ENCODE measurements around the gene MRFAP1L1. TPM values are rescaled to one million over a fixed set of nuclear protein-coding genes. Genes with fewer than 3 reads are reported as not detected.

Gene MRFAP1L1
- total and polyA plus RNA-seq, 10 donors = 45.6 to 96.9 (median 62.4) TPM

DNA sequence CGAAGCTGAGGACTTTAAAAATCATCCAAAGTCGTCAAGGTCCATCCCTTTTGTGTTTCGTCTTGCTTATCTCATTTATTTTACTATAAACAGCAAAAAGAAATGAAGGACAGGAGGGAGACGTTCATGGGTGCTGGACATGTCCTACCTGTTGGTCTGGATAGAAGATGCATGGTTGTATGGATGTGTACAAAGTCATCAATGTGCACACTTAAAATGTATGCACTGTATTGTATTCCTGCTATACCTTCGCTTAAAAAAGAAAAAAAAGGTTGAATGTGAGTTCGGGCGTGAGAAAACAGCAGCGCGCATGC lies 6.0 kb upstream of the MRFAP1L1 start:
- no peaks in the 10 kb centered on the region for H3K27me3 ChIP-seq (replicated peaks in 1 of 7)
- H3K4me1 ChIP-seq = peaks cover 17 to 59% (median 39%) of the 10 kb centered on the region in 6 donors
- H3K9me3 ChIP-seq = no peaks in the 10 kb centered on the region
- no peak for DNase-seq
- intact Hi-C loops (cut with DNase I; ENCODE audit: low total_unique reads) = loop anchor here (5.0 kb wide), 1 partner anchor 67 kb away; the partner anchor contains the start of gene KIAA0232
- peak overlapping the region; percentile 82 to 99 (median 97) for H3K27ac ChIP-seq
- TF ChIP-seq, protein P1, sequence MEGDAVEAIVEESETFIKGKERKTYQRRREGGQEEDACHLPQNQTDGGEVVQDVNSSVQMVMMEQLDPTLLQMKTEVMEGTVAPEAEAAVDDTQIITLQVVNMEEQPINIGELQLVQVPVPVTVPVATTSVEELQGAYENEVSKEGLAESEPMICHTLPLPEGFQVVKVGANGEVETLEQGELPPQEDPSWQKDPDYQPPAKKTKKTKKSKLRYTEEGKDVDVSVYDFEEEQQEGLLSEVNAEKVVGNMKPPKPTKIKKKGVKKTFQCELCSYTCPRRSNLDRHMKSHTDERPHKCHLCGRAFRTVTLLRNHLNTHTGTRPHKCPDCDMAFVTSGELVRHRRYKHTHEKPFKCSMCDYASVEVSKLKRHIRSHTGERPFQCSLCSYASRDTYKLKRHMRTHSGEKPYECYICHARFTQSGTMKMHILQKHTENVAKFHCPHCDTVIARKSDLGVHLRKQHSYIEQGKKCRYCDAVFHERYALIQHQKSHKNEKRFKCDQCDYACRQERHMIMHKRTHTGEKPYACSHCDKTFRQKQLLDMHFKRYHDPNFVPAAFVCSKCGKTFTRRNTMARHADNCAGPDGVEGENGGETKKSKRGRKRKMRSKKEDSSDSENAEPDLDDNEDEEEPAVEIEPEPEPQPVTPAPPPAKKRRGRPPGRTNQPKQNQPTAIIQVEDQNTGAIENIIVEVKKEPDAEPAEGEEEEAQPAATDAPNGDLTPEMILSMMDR (IDR thresholded peaks at IDR 0.05 in 8 of 11, conservative IDR thresholded peaks at IDR 0.05 in 3 of 11) = no peak
- TF ChIP-seq POLR2A (IDR thresholded peaks at IDR 0.05) = no peak
- TF ChIP-seq POLR2AphosphoS5 (IDR thresholded peaks at IDR 0.05) = no peak
- H3K4me3 ChIP-seq = peak overlapping the region; percentile 38 to 96 (median 76)
- 13 to 17% (median 15%) methylated on average over 9 of the region's 9 CpGs for WGBS, 5 donors
- peaks cover 0 to 10% (median 0%) of the 10 kb centered on the region in 6 donors for H3K36me3 ChIP-seq

DNA sequence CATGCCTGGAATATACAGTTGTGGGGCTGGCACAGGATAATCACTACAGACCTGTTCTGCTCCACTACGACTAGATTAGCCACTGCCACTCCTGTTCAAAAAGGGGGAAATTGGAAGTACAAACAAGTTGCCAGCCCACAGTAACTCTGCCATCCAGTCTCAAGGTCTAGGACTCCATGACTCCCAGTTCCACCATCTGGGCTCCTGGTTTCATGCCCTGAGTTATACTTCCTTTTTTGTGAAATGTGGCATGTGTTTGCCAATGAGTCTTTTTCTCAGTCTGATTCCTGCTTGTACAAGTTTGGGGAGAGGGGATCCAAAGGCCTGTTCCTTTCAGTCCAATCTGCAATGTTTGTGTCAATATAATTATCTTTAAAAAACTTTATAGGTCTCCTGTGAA lies 5.3 kb upstream of the MRFAP1L1 start:
- DNase-seq = no peak
- 78 to 96% (median 85%) methylated on average over 1 of the region's 1 CpG for whole genome bisulfite sequencing, 5 donors
- TF ChIP-seq, protein P1 (IDR thresholded peaks at IDR 0.05 in 8 of 11, conservative IDR thresholded peaks at IDR 0.05 in 3 of 11) = no peak
- TF ChIP-seq POLR2AphosphoS5 (IDR thresholded peaks at IDR 0.05) (no peak), POLR2A (IDR thresholded peaks at IDR 0.05) (no peak)
- H3K27me3 ChIP-seq (replicated peaks in 1 of 7) = no peaks in the 10 kb centered on the region
- H3K9me3 ChIP-seq = no peaks in the 10 kb centered on the region
- intact Hi-C loops (cut with DNase I; ENCODE audit: low total_unique reads) = loop anchor here (5.0 kb wide), 1 partner anchor 67 kb away; the partner anchor contains the start of gene KIAA0232
- peak overlapping the region in 3 of 8 donors; percentile 91 to 99 (median 98) for H3K27ac ChIP-seq
- peaks cover 0 to 10% (median 0%) of the 10 kb centered on the region in 6 donors for H3K36me3 ChIP-seq
- no peak overlapping the region for H3K4me3 ChIP-seq
- peaks cover 15 to 59% (median 39%) of the 10 kb centered on the region in 6 donors for H3K4me1 ChIP-seq

DNA sequence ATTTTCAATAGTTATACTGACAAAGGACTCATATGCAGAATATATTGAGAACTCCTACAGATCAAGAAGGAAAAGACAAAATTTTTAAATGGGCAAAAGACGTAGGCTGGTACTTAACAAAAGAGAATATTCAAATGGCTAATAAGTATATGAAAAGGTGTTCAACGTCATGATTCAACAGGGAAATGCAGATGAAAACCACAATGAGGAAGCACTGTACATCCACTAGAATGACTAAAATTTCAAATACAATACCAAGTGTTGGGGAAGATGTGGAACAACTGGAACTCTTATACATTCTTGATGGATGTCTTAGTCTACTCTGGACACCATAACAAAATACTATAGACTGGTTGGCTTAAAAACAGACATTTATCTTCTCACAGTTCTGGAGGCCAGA lies 1.3 kb upstream of the MRFAP1L1 start:
- H3K4me3 ChIP-seq = no peak overlapping the region
- H3K27ac ChIP-seq = no peak overlapping the region
- no peaks in the 10 kb centered on the region for H3K9me3 ChIP-seq
- no peak for DNase-seq
- intact Hi-C loops (cut with DNase I; ENCODE audit: low total_unique reads) = no loop called here
- H3K4me1 ChIP-seq = peaks cover 29 to 56% (median 44%) of the 10 kb centered on the region in 6 donors
- WGBS, 5 donors = 44 to 62% (median 47%) methylated on average over 2 of the region's 2 CpGs
- no peak for TF ChIP-seq POLR2AphosphoS5 (IDR thresholded peaks at IDR 0.05)
- peaks cover 0 to 22% (median 4%) of the 10 kb centered on the region in 6 donors for H3K36me3 ChIP-seq
- no peaks in the 10 kb centered on the region for H3K27me3 ChIP-seq (replicated peaks in 1 of 7)

DNA sequence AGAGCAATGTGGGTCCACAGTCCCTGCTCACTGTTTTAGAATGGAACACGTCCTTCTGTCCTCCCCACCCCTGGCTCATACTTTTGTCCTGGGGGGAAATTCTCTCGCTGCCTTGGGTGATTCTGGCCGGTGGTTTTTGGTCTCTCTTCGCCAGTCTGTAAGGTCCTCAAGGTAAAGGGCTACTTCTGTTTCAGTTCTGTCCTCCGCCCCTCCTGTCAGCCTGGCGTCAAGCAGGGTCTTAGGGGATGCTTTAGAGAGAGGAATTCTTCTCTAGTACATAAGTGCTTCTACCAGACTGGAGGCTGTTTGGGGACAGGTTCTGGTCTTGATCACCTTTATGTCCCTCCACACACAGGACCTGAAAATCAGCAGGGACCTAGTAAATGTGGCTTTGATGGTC lies 617 bp upstream of the MRFAP1L1 start:
- Histone ChIP-seq H3K27ac (peak overlapping the region; percentile 67 to 95 (median 92)), H3K27me3 (replicated peaks in 1 of 7) (no peaks in the 10 kb centered on the region), H3K4me3 (peak overlapping the region; percentile 74 to 94 (median 78)), H3K9me3 (no peaks in the 10 kb centered on the region), H3K36me3 (peaks cover 0 to 29% (median 4%) of the 10 kb centered on the region in 6 donors), H3K4me1 (peaks cover 34 to 57% (median 45%) of the 10 kb centered on the region in 6 donors)
- no peak for TF ChIP-seq POLR2AphosphoS5 (IDR thresholded peaks at IDR 0.05)
- TF ChIP-seq POLR2A (IDR thresholded peaks at IDR 0.05) = no peak
- TF ChIP-seq, protein P1 (IDR thresholded peaks at IDR 0.05 in 8 of 11, conservative IDR thresholded peaks at IDR 0.05 in 3 of 11) = no peak
- no peak for DNase-seq
- 6 to 28% (median 15%) methylated on average over 6 of the region's 6 CpGs for WGBS, 5 donors
- intact Hi-C loops (cut with DNase I; ENCODE audit: low total_unique reads) = no loop called here

All from spleen (tissue), 11 donors.